ENCODE results near the gene PWWP2B. TPM values are rescaled to one million over a fixed set of nuclear protein-coding genes. Genes with fewer than 3 reads are reported as not detected.
"Not testable (repeated sequence)": the region's sequence is repeated elsewhere in the genome, so short reads cannot be mapped to it uniquely, and the experiment has no call there.

The PWWP2B gene
- total RNA-seq, 1 donor from 2014 or later = 10.6 TPM

DNA sequence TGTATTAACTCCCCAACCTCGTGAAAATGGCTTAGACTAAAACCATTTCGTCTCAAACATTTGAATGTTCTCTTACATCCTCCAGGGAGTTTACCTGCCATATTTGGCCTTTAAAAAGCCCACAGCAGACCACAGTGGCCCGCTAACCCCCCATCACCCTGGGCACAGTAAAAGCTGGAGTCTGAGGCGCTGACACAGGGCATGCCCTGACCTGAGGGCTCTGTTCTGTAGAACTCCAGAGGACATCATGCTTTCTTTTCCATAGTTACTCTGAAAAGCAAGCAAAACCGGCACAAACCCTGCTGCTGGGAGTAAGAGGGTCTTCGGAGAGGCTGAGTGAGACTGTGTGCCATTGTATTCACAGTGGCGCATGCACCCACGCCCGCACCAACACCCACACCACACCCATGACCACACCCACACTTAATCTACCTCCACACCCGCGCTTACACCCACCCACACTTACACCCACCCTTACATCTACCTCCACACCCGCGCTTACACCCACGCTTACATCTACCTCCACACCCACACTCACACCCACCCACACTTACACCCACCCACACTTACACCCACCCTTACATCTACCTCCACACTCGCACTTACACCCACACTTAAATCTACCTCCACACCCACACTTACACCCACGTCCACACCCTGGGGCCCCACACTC, 32.9 kb upstream of the PWWP2B start:
- DNase-seq = no peak

DNA sequence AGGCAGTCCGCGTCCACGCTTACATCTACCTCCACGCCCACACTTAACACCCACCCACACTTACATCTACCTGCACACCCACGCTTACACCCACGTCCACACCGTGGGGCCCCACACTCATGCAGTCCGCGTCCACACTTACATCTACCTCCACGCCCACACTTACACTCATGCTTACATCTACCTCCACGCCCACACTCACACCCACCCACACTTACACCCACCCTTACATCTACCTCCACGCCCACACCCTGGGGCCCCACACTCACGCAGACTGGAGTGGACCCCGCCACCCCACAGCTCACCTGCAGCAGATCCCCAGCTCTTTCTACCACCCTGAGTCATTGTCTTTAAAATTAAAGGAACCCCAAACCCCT, 32.4 kb upstream of the PWWP2B start:
- DNase-seq = no peak

DNA sequence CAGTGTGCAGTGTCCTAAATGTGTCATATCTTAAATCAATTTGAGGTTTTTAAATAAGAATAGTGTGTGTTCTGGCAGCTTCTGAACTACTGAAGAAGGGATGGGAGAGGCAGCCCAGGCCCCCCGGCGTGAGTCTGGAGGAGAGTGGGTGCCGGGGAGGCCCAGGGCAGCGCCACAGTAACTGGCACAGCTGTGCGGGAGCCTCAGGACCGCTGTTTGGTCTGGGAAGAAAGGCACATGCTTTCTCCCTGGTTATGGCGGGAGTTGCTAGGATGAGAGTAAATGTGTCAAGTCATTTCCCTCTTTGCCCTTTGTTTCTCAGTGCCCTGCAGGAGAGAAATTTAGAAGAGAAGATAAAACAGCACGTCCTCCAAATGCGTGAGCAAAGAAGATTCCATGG, 31.9 kb upstream of the PWWP2B start:
- DNase-seq = no peak

DNA sequence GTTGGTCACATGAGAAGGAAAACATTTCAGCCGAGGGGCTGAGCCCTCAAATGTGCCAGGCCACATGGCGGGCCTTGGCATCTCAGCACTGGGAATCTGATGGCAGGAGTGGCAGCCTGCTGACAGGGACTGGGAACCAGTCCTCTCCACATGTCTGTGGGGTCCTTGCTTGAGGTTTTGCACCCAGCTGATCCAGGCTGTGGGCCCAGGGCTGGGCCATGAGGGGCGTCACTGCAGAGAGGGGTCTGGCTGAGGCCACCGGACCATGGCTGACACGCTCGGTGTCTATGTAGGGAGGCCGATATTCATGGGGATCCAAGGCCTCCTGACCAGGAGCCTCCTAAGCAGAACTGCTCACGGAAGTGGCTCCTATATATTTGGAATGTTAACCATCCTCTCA, 31.0 kb upstream of the PWWP2B start:
- DNase-seq = no peak

DNA sequence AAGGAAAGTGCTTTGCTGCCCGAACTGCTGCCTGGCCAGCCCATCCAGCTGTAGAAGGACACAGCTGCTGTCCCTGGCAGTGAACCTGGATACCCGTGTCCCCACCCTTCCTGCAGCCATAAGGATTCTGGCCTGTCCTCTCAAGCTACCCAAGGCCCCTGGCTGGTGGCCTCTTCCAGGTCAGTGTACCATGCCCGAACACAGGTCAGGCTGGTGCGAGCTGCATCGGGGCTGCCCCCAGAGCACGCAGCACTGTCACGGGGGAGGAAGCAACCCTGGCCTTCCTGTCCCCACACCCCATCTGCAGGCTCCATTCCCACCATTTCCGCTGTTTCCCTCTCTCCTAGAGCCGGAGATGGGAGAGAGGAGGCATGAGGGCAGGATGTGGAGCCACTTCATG, 30.5 kb upstream of the PWWP2B start:
- no peak for DNase-seq

DNA sequence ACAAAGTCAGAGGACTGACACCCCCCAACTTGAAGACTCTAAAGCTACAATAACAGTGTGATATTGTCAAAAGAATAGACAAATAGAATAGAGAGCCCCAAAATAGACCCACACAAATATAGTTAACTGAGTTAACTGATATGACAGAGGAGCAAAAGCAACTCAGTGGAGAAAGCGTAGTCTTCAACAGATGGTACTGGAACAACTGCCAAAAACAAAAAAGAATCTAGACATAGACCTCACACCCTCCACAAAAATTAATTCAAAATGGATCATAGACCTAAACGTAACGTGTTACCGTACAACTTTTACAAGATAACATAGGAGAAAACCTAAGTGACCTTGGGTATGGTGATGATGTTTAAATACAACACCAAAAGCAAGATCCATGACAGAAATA, 28.6 kb upstream of the PWWP2B start:
- no peak for DNase-seq

DNA sequence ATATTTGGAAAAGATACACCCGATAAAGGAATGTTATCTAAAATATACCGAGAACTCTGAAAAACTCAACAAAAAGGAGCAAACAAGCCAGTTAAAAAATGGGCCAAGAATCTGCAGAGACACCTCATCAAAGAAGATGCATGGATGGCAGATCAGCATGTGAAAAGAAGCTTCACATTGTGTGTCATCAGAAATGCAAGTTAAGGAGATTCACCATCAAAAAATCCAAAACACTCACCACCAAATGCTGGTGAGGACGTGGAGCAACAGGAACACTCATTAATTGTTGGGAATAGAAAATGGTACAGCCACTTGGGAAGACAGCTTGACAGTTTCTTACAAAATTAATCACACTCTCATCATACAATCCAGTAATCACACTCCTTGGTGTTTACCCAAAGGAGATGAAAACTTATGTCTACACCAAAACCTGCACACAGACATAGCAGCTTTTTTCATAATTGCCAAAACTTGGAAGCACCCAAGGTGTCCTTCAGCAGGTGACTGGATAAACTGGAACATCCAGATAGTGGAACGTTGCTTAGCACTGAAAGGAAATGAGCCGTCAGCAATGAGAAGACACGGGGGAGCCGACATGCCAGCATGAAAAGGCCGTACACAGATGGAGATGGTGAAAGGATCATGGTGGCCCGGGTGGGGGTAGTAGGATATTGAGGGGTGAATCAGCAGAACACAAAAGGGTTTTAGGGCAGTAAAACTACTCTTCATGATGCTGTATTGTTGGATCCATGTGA, 27.9 kb upstream of the PWWP2B start:
- DNase-seq = no peak

DNA sequence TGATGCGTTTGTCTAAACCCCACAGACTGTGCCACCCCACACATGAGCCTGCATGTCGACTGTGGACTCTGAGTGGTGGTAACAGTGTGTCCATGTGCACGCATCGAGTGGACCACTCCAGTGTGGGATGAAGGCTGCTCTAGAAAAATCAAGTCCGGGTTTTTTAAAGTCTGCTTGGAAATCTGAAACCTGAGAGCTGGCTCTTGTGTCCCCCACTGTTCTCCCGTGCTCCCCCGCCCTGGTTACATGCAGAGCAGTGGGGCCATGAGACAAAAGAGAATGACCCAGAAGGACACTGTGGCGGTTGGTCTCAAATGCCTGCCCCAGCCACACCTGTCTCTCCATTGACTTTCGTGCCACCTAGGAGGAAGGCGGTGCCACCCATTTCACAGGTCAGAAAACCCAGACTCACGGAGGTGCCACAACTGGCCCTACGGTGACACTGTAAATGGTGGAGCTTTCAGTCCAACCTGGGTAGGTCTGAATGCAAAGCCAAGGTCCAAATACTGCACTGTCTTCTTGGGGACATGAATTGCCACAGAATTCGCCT, 27.3 kb upstream of the PWWP2B start:
- no peak for DNase-seq

DNA sequence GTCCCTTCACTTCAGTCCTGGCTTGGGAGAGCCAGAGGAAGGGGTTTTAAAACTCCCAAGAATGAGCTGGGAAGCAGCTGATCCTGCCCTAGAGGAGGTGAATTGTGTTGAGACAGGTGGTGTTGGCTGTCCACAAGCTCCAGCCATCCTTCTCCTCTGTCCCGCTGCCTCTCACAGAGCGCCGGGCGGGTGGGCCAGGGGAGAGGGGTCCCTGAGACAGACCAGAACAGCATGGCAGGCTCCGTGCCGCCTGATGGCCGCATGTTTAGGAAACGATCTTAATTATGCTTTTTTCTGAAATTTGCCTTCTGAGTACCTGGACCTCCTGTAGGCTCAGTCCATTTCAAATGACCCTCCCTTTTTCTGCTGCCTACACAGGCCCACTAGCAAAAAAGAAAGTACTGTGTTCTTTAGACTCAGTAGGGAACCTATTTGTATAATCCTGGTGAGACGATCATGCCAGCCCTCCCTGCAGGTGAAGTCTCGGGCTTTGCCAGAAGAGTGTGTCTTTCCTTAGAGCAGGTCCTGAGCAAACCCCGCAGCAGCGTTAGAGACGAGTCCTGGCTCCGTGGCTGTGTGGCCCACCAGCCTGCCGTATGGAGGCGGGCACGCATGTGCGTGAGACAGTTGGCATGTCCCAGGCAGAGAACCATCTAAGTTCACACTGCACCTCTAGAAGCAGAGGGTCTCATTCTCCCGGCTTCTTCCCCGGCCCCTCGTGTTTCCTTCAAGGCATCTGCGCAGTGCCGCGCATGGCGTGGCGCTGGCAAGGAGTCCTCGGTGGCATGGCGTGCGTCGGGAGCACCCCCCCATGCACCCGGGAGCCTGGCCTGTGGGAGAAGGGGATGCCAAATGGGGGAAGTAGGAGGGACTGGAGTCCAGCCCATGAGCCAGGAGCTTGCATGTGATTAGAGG, 26.3 kb upstream of the PWWP2B start:
- no peak for DNase-seq

DNA sequence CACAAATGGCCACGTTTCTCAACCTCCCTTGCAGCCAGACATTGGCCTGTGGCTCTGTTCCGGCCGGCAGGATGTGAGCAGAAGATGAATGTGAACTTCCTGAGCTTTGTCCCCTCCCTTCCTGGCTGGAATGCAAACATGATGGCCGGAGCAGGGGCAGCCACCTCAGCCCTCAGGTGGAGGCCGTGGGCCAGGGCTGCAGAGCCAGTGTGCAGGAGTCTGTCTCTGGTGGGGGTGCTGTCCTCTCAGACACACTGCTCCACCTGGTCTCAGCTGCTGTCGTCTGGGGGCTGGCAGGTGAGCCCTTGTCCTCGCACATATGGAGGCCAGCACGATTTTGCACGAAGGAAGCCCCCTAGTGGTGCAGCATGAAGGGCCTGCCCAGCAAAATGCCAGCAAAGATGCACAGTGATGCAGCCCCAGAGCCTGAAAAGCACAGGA, 25.3 kb upstream of the PWWP2B start:
- DNase-seq = no peak

DNA sequence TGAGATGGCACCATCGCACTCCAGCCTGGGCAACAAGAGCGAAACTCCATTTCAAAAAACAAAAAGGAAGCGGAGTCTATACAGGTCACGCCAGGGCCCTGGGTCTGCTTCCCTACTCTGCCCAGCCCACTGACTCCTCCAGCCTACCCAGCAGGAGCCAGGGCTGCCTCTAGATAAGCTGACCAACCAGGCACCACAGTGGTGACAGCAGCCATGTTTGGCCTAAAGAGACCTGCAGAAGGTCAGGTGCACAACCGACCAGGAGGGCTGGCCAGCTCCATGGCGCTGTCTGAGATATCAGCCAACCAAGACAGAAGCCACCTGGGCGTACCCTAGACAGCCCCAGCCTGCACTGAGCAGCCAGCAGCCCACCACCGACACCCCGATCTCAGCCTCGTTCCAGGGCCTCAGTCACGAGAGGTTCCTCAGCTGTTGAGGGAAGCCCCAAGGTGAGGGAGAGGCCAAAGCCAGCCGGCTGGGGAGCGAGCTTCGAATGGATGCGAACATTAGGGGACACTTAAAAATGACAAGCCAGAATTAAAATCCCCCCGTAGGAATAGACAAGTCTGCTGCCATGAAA, 24.4 kb upstream of the PWWP2B start:
- no peak for DNase-seq

DNA sequence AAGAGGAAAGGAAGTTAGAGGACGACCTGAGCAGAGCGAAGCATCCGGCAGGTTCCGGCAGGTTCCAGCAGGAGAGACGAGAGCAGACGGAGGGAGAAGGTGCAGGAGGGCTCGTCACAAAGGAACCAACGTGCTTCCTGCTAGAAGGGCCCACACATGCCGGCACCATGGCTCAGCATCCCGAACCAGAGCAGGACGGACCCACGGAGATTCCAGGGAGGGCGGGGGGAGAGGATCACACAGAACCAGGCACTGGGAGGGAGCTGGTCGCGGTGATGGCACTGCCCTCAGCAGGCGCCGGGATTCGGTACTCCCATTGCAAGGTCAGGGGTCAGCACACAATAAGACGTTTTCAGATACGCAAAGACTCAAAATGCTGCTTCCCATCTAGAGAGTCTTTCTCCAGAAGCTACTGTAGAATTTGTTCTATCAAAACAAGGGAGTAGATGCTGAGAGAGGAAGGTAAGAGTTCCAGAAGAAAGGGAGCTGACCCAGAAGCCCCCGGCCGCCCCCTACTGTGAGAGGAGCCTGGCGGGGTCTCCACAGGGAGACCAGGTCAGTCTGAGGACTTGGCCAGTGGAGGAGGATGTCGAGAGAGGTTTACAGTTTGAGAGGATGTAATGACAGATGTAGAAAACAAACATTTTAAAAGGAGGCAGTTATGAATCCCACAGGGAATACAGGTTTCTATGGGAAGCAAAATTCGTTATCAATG, 23.6 kb upstream of the PWWP2B start:
- no peak for DNase-seq

DNA sequence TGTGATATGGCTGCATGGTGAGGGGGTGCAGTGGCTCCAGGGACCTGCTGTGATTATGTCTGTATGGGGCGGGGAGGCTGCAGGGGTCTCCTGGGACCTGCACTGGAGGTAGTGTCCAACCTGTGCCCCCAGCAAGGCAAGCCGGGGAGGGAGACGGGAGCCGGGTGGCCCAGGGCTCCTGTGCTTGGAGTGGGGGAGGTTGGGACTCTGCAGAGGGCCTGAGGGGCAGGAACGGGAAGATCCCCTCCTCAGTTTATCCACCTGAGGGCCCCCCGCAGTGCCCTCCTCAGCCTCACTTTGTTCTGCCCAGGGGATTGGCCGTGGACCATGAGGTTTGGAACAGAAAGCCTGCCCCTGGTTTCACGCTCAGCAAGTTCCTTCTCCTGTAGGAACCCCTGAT, 22.8 kb upstream of the PWWP2B start:
- no peak for DNase-seq

DNA sequence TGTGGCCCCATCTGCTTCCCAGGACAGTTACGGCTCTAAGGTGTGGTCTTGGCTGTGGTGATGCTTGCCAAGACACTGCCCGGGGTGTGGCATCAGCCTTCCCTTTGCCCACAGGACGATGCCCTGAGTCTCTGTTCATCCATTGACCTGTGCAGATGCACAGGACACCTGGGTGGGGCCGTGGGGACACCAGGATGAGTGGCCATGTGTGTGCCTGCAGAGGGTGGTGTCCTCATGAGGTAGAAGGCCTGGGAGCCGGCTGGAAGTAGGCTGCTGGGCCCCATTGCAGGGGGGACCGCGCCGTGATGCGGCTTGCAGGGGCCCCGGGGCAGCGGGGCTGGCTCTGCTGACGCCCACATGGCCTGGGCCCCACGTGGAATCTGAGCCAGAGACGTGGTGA, 22.4 kb upstream of the PWWP2B start:
- no peak for DNase-seq

DNA sequence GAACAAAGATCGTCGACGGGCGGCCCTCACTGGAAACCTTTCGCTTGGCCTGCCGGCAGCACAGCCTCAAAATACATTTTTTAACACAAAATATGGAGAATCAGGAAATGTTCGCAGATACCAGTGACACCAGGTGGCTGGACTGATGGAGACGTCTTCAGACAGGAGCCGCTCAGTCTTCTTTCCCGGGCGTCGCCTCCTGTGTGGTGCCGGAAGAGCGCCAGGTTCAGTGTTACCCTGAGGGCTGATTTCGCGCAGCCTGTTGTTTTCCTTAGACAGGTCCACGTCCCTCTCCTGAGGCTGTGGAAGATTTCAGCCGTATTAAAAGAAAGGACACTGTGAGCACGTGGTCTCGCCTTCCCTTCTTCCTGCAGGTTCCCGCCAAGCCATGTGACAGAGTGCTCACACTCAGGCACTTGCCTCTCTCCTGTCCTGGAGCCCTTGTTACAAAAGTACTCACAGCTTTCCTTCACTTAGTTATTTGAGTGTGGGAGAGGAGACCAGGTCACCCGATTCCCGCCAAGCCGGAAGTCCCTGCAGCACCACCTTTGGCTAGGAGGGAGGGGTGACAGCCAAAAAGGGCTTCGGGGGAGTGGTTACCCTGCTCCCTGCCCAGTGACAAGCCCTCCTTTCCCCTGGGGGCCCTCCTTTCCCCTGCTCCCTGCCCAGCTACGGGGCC, 21.7 kb upstream of the PWWP2B start:
- DNase-seq = no peak

DNA sequence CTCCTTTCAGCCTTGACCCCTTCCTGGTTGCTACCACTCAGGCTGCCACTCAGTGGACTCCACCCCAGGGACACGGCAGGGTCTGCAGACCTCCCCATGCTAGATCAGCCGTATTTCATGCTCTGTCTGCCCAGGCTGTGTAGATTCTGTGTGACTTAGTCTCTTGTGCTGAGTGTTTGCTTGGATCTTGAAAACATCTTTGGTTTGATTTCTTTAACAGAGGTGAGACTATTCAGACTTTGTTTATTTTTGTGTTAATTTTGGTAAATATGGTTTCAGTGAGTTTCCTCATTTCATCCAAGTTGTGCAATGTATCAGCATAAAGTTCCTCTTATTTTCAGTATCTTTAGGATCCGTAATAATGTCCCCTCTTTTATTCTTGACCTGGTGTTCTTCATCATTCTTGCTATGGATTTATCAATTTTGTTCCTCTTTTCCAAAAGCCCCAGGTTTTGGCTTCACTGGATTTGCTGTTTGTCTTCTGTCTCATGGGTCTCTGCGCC, 21.2 kb upstream of the PWWP2B start:
- no peak for DNase-seq

DNA sequence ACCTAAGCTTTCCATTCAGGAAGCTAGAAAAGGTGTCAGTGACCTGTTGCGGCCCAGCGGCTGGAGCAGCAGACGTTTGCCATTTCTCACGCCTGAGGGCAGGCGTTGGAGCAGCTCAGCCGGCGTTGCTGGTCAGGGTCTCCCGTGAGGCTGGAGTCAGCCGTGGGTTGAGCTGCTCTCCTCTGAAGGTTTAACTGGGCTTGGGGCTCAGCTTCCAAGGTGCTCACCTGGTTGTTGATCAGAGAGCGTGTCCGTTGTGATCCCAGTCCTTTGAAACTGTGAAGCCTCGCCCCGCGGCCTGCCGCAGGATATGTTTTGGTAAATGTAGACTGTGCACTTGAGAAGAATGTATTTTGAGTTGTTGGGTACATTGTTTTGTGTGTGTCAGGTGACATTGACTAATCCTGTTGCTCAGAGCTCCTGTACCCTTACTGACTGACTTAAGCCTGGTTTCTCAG, 20.6 kb upstream of the PWWP2B start:
- DNase-seq = no peak

DNA sequence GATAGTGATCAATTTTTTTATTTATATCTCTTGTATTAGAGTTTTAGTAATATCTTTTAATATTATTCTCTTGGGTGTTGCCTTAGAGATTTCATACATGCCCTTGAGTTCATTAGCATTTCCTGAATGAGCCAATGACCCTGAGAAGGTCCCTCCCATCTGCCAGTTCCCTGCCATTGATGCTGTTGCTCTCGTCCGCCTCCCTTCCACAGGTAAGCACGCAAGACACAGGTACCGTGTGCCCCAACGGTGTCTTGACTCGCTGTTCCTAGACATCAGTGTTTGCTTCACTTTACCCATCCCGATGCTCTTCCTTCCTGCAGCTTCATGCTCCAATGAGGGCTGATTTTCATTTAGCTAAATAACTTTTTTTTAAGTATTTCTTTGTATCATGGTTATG, 19.7 kb upstream of the PWWP2B start:
- no peak for DNase-seq

DNA sequence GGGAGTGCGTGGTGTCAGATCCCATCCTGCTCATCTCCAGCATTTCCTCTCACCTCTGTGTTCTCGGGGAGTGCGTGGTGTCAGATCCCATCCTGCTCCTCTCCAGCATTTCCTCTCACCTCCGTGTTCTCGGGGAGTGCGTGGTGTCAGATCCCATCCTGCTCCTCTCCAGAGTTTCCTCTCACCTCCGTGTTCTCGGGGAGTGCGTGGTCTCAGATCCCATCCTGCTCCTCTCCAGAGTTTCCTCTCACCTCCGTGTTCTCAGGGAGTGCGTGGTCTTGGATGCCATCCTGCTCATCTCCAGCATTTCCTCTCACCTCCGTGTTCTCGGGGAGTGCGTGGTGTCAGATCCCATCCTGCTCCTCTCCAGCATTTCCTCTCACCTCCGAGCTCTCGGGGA, 18.0 kb upstream of the PWWP2B start:
- not testable (repeated sequence) for DNase-seq

DNA sequence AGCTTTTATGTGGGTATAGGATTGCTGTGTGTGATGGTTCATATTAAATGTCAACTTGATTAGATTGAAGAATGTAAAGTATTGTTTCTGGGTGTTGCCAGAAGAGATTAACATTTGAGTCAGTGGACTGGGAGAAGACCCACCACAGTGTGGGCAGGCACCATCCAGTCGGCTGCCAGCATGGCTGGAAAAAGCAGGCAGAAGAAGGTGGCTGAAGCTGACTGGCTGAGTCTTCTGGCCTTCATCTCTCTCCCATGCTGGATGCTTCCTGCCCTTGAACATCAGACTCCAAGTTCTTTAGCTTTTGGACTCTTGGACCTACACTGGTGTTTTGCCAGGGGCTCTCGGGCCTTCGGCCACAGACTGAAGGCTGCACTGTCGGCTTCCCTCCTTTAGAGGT, 16.0 kb upstream of the PWWP2B start:
- DNase-seq = not testable (repeated sequence)

DNA sequence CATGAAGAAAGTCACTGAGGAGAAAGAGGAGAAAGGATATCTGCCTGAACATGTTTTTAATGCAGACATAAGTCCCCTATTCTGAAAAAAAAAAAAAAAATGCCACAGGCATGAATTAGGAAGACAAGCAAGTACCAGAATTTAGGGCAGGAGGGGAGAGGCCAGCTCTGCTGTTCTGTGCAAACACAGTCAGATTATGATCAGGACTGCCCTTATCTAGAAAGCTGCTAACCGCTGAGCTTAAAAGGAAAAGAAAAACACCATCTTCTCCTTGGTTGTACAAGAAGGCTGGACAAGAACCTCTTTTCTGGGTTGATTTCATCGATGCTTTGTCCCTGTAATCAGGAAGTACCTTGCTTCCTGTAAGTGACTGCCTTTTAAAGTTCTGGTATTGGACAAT, 15.3 kb upstream of the PWWP2B start:
- DNase-seq = no peak

Data from skin of body (tissue), 2 donors.